Measurements from ENCODE around the gene TMEM37.

TMEM37 gene

DNA sequence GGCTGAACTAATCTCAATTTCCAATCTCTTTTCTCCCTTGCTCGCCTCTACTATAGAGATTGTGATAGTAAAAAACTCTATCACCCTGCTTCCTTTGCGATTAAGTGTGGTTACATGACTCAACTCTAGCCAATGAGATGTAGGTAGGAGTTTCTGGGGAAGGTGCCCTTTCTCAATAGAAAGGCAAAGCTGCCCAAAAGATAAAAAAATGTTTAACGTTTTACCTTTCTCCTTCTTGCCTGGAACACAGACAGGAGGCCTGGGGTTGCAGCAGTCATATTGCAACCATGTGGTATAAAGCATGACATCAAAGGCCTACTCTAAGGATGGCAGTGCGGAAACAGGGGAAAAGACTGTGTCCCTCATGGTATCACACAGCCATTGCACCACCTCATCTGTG is 31.5 kb downstream of the TMEM37 start:
- DNase-seq = no peak

DNA sequence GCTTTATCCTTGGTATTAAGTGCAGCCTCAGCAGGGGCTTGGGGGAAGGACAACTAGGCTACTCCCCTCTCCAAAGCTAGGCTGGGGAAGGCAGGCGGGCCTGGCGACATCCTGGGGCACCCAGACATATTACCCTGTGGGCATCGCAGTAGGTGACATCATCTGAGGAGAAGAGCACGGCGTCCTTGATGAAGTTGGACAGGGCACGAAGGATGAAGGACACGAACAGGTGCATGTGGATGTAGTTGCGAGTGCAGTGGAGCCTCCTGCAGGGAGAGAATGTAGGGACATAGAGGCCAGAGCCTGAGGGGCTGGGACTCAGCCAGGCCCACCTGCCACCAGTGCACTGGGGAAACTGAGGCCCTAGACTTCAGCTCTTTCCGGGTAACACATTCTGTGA is 32.3 kb downstream of the TMEM37 start:
- DNase-seq = no peak

DNA sequence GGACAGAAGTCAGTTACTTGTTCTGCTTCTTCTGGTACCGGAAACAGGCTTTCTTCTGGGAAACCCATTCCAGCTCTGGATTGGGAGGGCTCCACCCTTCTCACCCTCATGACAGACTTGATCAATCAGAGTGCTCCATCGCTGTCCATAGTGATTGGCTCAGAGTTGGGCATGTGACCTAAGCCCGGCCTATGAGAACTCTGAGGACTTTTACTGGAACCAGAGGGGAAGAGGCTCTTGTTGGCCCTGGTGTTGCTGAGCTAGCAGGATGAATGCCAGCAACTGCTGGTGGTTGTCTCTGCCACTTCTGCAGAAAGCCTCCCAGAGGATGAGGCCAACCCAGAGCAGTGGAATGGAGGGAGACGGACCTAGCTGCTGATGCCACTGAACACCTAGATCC is 33.3 kb downstream of the TMEM37 start:
- DNase-seq = no peak

DNA sequence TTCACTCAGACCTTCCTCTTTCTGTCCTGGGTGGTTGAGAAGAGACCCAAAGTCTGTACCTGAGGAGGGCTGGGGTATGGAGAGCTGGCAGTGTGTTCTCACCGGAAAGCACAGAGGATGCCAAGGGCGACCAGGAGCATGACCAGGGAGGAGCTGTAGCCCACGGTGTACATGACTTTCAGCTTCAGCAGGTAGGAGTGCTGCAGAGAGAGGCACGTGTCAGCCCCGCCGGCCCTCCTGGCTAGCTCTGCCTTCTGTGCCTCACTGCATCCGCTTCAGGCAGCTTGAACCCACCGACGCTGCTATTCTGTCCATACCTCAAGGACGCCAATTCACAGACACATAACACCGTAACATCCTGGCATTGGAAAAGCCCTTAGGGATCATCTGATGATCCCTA is 34.0 kb downstream of the TMEM37 start:
- no peak for DNase-seq

DNA sequence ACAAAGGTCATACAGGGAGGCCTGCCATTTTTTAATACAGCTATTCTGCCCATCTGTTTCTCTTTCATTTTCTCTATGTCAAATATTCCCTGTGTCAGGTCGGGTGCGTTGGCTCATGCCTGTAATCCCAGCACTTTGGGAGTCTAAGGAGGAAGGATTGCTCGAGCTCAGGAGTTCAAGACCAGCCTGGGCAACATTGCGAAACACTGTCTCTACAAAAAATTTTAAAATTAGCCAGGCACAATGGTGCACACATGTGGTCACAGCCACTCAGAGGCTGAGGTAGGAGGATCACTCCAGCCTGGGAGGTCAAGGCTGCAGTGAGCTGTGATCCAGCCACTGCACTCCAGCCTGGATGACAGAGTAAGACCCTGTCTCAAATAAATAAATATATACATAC is 34.7 kb downstream of the TMEM37 start:
- no peak for DNase-seq

DNA sequence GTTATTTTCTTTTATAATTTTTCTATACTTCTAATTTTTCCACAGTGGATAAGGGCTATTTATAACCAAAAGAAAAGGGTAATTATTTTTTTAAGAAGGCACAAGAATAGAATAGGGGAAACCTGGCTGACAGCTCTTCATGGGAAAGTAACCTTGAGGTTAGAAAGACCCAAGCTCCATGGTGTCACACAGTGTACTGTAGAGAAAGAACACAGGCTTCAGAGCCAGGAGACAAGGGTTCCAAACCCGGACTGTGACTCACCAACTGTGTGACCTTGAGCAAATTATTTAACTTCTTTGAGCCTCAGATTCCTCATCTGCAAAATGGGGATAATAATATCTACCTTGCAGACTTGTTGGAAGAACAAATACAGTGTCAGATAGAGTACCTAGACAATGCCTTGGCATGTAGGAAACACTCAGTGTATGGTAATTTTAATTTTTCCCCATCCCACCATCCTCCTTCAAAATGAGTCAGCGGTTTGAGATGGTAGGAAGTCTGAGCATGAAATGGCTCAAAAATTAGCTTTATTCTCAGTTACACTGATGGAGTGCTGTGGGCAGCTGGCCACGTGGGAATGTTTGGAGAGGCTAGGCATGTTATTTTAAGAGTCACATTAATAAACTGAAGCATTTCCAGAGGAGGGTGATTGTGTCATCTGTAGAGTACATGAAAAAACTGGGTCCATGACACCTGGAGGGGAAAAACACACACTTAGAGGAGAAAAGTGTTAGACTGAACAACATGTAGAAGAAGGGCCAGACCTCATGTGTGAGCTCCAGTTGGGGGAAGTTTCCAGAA is 36.7 kb downstream of the TMEM37 start:
- DNase-seq = no peak

DNA sequence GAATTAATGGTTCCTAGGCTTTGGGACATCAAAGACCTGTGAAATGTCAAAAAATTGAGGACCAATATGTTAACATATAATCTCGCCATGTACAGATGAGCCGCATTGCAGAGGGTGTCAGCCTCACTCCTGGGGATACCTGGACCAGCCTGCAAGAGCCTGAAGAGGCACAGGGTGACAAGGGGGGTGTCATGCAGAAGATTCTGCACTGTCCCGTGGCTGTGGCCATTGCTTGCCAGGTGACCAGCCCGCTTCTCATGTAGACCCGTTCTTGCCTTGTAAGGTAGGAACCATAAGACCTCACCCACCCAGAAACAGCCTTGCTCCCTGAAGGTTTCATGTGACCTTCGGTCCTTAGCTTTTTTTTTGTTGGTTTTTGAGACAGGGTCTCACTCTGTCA is 37.5 kb downstream of the TMEM37 start:
- no peak for DNase-seq

DNA sequence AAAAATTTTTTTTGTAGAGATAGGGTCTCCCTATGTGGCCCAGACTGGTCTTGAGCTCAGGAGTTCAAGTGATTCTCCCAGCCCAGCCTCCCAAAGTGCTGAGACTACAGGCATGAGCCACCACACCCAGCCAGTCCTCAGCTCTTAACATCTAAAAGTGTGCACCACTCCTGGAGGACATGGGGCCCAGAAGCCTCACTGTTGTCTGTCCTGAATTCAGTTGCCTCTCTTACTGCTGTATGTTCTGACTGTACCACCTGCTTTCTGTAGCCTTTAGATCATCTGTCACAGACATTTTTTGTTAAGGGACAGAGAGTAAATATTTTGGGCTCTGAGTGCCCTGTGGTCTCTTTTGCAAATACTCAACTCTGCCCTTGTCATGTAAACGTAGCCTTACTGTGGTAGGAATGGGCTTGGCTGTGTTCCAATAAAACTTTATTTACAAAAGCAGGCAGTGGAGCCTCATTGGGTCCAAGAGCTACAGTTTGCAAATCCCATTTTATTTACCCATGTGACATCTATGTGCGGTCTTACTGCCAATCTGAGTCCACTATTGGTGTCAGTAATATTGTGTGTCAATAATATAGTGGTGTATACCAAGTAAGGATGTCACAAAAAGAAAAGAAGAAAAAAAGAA is 38.1 kb downstream of the TMEM37 start:
- DNase-seq = no peak

DNA sequence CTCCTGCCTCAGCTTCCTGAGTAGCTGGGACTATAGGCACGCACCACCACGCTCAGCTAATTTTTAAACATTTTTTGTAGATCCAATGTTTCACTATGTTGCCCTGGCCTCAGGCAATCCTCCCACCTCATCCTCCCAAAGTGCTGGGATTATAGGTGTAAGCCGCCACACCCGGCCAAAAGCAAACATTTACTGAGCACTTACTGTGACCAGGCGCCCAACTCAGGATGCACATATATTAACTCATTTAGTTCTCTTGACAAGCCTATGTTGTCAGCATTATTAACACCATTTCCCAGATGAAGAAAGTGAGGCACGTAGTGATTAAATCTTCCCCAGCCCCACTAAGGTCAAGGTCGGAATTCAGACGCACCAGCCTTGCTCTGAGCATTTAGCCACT is 41.1 kb downstream of the TMEM37 start:
- no peak for DNase-seq

DNA sequence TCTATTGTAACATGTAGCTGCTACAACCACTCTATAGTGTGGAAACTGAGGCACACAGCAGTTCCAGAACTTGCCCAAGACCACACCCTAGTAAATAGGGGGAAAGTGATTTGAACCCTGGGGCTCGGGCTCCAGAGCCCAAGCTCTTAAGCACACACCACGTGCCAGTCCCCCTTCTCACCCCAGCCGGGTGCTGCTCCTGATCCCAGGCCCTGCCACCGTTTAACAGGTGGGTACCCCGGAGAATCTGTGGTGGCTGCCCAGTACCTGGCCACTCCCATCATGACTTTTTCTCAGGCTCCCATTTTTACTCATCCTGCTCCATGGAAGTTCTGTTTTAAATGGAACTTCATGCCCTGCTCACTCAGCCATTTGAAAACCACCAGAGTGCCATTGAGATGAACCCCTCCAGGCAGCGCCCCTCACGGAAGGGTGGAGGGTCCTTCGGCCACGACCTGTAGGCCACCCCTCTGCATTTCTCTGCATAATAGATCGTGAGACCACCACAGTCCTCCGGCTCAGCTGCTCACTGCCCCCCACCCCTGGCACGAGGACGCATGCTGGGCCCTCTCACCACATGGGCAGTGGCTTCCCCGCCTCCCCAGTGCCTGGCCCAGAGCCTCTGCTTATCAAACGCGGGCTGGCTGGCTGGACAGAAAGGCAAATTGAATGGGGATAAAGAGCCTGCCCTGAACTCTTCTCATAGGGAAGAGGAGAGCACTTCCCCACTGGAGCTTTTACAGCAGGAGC is 42.1 kb downstream of the TMEM37 start:
- DNase-seq = no peak

DNA sequence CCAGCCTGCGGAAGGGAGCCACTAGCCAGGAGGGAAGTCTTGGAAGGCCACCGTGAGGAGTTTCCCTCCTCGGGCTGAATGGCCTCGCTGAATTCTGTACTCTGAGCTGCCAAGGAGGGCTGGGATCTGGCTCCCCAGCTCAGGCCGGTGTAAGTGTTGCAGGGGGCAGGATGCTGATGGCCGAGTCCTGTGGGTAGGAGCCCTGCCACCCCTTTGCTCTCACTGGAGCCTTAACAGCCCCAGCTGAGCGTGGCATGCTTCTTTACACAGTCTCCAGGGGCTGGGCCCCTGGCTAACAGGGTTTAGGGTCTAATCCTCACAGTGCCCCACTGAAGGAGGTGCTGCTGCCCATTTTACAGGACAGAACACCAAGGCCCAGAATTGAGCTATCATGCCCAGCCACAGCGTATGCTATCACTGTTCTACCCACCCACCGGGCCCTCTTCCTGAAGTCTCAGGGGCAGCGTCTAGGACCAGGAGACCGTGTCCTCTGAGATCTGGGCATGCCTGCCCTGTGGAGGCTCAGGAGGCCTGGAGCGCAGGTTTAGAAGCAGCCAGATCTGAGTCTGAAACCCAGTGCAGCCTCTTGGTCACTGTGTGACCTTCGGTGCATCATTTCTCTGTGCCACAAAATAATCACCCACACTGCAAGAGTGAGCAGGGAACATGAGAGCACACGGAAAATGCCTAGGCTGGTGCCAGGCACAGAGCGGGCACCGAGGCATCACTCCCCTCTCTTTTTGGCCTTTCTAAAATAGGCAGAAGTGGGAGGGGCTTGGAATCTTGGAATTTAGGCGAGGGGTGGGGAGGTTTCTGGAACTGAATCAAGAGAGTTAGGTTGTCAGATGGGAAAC is 42.9 kb downstream of the TMEM37 start:
- DNase-seq = no peak

DNA sequence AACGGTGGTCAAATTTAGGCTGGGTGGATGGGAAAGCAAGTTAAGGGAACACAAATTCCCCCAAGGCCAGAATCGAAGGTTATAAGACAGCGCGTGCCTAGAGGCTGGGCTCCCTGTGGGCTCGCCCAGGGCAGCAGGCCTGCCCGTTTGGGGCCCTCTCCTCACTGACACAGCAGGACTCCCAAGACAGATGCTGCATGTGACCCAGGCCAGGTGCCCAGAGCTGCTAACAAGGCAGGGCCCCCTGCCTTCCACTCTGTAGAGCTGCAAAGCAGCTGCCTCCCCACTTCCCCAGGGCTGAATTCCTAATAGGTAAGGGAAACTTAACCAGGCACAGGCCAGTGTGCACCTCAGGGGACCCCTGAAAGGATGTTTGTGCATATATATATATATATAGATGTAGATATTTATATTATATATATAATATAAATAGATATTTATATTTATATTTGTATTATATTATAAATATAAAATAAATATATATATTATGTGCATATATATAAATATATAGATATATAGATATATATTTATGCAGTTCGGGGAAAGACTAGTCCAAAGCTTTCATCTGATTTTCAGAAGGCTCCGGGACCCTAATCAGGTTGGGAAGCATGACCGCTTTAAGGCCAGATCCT is 43.7 kb downstream of the TMEM37 start:
- DNase-seq = peak; percentile 48

DNA sequence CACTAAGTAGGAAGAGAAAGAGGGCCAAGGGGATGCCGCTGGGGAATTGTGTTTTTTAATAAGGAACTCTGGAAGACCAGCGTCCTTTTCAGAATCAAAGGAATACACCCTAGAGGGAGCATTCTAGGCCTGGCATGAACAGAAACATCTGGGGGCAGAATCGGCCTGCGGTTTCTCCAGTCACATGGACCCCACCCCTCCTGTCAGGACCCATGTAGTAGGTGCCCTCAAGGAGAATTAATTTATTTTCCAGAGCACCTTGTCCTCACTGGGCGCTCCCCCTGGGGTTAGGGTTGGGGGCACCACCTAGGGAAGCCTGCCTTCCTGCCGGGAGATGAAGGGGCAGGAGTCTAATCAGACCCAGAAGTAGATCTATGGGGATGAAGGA is 44.2 kb downstream of the TMEM37 start:
- DNase-seq = no peak

DNA sequence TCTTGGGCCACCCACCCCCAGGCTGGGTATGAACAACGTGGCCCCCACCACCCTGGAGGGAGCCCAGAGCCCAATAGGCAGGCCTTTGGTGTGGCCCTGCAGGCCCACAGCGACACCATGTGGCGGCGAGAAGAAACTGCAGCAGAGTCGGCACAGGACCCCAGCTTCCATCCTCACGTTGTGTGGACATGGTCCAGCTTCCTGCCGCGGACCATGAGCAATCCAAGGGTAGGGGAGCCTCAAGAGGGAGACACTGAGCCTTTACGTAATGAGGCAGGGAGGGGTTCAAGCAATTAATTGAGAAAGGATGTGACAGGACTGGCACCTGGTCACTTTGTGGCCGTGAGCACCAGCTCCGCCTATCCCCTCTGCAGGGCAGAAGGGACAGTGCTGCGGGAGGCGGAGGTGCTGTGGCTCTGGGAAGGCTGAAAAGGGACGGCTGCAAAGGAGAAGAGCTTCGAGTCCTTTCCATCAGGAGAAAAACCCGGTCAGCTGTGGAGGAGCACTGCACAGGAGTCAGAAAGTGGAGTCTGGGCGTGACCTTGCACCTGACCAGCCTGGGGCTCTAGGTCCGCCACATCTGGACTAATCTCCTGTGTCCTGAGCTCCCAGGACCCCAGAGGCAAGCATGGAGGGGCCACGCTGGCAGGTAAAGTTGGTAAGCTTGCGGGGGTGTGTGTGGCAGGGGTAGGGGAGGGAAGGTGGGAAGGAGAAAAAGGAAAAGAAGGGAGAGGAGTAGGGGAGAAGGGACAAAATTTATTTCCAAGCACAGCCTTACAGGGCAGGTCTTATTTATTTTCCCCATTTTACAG is 44.9 kb downstream of the TMEM37 start:
- DNase-seq = peak; percentile 47

DNA sequence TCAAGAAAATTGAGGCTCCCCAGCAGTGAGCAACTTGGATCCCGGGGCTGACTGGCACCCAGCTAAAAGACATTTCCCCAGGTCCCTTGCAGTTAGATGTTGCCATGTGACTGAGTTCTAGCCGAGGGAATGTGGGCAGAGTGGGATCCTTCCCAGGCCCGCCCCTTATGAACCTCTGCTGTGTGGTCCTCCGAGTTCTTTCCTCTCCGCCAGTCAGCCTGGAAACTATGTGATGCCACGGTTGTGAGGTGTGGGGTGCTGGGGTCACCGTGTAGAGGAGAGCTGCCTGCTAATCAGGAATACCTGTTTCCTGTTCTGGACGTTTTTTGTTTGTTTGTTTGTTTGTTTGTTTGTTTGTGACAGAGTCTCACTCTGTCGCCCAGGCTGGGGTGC is 45.5 kb downstream of the TMEM37 start:
- DNase-seq = no peak

DNA sequence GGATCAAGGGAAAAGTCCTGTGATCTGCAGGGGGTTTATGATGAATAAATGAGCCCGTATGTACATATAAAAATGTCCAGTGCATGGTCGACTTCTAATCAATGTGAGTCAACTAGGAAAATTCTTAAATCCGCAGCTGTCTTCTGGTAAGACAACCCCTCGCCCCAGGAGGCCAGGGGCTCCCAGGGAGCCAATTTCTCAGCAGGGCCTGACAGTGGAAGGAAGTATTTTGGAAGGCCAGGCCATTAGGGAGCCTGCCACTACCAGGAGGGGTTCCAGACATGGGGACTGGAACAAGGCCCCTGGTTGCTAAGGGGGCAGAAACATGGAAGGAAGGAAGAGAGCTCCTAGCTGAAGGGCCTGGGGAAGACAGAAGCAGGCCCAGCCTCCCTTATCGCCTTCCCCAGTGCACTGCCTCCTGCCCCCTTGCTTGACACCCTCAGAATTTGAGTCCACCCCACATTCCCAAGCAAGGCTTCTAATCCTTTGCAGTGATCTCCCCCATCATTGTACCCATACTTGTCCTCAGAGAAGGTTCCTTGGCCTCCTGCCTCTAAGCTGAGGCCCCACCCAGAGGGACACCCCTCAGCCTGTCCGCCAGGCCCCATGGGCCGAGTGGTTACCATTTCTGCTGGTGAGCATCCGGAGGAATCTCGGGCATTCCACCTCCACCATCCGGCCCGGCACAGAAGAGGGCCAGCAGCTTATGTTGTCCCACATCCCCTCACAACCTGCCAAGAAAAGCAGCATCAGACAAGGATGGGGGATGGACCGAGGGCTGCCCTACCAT is 46.7 kb downstream of the TMEM37 start:
- no peak for DNase-seq

DNA sequence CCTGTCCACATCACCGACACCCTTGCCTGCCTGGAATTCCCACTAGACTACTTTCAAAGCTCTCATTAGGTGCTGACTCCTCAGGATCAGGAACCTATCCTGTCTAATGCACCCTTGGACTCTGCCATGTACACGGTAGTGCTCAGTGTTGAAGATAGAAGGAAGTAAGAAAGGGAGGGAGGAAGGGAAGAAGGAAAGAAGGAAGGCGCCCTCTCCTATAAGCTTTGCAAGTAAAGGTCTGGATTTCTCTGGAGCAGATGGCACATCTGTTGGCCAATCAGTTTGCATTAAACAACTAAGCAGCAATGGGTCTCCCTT is 47.3 kb downstream of the TMEM37 start:
- DNase-seq = no peak

DNA sequence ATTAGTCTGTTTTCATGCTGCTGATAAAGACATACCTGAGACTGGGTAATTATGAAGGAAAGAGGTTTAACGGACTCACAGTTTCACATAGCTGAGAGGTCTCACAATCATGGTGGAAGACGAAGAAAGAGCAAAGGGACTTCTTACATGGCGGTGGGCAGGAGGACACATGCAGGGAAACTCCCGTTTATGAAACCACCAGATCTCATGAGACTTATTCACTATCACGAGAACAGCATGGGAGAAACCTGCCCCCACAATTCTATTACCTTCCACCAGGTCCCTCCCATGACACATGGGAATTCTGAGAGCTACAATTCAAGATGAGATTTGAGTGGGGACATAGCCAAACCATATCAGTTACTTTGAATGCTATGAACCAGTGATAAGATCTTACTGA is 48.5 kb downstream of the TMEM37 start:
- no peak for DNase-seq

DNA sequence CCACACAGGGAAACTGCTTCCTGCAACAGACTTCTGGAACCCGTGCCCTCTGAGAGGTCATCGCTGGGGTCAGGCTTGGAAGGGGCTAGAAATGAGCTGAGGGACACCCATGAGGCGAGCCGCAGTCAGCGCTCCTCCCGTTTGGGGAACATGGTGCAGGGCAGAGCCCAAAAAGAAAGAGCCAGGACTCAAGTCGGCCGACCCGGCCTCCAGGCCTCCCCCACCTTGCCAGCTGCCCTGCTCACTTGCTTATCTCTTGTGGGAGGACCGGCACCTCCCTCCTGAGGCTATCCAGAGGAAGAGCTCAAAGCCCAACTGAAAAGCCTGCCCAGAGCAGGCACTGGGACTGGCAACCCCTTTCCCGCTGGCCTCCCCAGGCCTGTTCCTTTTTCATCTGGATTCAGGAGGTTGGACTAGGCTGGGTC is 49.1 kb downstream of the TMEM37 start:
- no peak for DNase-seq

DNA sequence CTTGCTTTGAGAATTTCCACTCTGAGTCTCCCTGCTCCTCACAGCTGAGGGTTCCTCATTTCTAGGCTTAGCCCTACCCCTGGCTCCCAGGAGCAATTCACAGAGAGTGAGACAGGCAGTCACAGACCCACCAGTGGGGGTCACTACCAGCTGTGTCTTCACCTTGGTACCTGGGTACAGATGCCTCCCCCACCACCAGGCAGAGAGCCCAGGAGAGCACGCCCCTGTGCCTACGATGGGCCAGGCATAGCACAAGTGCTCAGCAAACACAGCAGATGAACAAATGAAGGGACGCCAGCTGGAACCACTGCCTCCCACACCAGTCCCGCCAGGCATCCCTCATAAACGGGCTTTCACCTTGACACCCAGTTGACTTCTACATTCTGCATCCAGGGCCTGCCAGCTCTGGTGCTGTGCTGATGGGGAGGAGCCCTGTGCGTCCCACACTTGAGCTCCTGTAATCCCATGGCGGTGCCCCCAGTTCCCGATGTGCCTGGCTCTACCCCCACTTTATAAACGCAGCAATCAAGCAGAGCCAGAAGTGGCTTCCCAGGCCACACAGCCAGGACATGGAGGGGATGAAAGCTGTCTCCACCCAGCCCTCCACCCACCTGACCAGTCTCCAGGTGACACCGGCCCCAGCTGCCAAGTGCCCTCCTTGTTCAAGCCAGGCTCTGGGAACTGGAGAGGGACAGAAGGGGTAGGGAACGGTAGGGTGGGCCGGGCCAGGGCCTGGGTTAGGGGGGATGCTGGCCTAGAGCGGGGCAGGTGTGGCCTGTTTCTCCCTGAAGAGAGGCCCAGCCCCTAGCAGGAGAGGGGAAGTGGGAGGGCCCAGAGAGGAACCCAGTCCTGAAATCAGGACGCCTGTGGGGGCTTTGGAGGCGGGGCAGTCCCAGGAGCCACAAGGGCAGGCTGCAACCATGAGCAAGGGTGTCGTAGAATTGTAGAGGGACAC is 50.1 kb downstream of the TMEM37 start:
- no peak for DNase-seq

Measured in NCI-H1694 (cell line).